ENCODE results near the gene VAV1. TPM values are rescaled to one million over a fixed set of nuclear protein-coding genes. Genes with fewer than 3 reads are reported as not detected.
A peak's percentile ranks its signal among the peaks of the same experiment; 100 is the strongest.

Gene VAV1
- total and polyA plus RNA-seq, 10 of the 15 experiments (the other 5 are each of a cell fraction or from before 2014, with no cell fraction given), result 1.6 to 76.8 (median 40.7) TPM

DNA sequence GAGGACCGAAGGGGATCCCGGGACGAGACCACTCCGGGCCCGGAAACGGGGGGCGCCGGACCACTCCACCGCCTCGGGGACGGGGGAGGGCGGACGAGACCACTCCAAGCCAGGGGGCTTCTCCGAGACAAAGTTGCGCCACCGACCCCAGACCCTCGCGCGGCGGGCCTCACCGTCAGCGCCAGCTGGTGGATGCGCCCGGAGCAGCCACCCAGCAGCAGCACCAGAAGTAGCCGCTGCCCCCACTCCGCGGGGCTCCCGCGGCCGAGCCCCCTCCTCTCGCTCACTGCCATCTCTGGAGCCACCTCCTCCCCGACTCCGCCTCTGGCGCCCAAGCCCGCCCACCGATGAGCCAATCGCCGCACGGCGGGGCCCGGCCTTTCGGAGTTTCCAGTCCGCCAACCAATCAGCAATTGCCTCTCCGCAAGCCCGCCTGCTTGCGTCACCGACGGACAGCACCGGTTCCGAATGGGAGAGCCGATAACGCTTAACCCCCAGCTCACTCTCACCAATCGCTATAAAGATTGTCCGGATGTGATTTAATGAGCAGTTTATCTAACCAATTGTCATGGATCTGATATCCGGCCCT is 35.1 kb upstream of the VAV1 start, which contains the start of gene GPR108 (continued):
- no peak for TF ChIP-seq ATF3 (IDR thresholded peaks at IDR 0.05; ENCODE audit: borderline replicate concordance, extremely low read depth, low read depth, low read length)
- TF ChIP-seq, protein P1, sequence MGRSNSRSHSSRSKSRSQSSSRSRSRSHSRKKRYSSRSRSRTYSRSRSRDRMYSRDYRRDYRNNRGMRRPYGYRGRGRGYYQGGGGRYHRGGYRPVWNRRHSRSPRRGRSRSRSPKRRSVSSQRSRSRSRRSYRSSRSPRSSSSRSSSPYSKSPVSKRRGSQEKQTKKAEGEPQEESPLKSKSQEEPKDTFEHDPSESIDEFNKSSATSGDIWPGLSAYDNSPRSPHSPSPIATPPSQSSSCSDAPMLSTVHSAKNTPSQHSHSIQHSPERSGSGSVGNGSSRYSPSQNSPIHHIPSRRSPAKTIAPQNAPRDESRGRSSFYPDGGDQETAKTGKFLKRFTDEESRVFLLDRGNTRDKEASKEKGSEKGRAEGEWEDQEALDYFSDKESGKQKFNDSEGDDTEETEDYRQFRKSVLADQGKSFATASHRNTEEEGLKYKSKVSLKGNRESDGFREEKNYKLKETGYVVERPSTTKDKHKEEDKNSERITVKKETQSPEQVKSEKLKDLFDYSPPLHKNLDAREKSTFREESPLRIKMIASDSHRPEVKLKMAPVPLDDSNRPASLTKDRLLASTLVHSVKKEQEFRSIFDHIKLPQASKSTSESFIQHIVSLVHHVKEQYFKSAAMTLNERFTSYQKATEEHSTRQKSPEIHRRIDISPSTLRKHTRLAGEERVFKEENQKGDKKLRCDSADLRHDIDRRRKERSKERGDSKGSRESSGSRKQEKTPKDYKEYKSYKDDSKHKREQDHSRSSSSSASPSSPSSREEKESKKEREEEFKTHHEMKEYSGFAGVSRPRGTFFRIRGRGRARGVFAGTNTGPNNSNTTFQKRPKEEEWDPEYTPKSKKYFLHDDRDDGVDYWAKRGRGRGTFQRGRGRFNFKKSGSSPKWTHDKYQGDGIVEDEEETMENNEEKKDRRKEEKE (IDR thresholded peaks at IDR 0.05), result peak; percentile 97
- no peak for TF ChIP-seq MYB (IDR thresholded peaks at IDR 0.05; ENCODE audit: borderline replicate concordance, low read depth, low read length)
- TF ChIP-seq MEF2A (IDR thresholded peaks at IDR 0.05; ENCODE audit: insufficient read depth, low read depth, low read length), result no peak
- peak; percentile 87 for TF ChIP-seq NFYA (IDR thresholded peaks at IDR 0.05; ENCODE audit: borderline replicate concordance, low read depth, low read length)
- TF ChIP-seq CBX5 (IDR thresholded peaks at IDR 0.05; ENCODE audit: low read depth), result peak; percentile 63; the same call in 1 of the 2 replicates
- TF ChIP-seq ESRRA (IDR thresholded peaks at IDR 0.05; ENCODE audit: low read length), result no peak
- TF ChIP-seq GABPA (IDR thresholded peaks at IDR 0.05; ENCODE audit: low read depth), result peak; percentile 82
- 0 out of 3 replicates have a peak, but pooled peaks have one; percentile 11 for TF ChIP-seq POU2F2 (IDR thresholded peaks at IDR 0.05; ENCODE audit: borderline replicate concordance, low read depth, low read length)
- no peak for TF ChIP-seq ZBED1 (IDR thresholded peaks at IDR 0.05; ENCODE audit: borderline replicate concordance)
- TF ChIP-seq, protein P2, sequence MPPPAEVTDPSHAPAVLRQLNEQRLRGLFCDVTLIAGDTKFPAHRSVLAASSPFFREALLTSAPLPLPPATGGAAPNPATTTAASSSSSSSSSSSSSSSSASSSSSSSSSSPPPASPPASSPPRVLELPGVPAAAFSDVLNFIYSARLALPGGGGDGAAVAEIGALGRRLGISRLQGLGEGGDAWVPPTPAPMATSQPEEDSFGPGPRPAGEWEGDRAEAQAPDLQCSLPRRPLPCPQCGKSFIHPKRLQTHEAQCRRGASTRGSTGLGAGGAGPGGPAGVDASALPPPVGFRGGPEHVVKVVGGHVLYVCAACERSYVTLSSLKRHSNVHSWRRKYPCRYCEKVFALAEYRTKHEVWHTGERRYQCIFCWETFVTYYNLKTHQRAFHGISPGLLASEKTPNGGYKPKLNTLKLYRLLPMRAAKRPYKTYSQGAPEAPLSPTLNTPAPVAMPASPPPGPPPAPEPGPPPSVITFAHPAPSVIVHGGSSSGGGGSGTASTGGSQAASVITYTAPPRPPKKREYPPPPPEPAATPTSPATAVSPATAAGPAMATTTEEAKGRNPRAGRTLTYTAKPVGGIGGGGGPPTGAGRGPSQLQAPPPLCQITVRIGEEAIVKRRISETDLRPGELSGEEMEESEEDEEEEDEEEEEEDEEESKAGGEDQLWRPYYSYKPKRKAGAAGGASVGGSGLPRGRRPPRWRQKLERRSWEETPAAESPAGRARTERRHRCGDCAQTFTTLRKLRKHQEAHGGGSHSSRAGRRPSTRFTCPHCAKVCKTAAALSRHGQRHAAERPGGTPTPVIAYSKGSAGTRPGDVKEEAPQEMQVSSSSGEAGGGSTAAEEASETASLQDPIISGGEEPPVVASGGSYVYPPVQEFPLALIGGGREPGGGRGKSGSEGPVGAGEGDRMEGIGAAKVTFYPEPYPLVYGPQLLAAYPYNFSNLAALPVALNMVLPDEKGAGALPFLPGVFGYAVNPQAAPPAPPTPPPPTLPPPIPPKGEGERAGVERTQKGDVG (CRISPR knock-in tag; IDR thresholded peaks at IDR 0.05), result no peak
- 0 out of 2 replicates have a peak, but pooled peaks have one; percentile 33 for TF ChIP-seq ASH2L (IDR thresholded peaks at IDR 0.05; ENCODE audit: borderline replicate concordance, low read depth)
- TF ChIP-seq STAT3 (IDR thresholded peaks at IDR 0.05; ENCODE audit: low read depth, low read length), result no peak
- TF ChIP-seq, protein P3, sequence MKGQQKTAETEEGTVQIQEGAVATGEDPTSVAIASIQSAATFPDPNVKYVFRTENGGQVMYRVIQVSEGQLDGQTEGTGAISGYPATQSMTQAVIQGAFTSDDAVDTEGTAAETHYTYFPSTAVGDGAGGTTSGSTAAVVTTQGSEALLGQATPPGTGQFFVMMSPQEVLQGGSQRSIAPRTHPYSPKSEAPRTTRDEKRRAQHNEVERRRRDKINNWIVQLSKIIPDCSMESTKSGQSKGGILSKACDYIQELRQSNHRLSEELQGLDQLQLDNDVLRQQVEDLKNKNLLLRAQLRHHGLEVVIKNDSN (IDR thresholded peaks at IDR 0.05; ENCODE audit: borderline replicate concordance, extremely low read length, insufficient read depth, low read depth, low read length), result no peak
- TF ChIP-seq POLR2A (IDR thresholded peaks at IDR 0.05; ENCODE audit: low read depth, low read length), result peak; percentile 66
- peak; percentile 99 for TF ChIP-seq IRF3 (IDR thresholded peaks at IDR 0.05)
- no peak for TF ChIP-seq EP300 (IDR thresholded peaks at IDR 0.05; ENCODE audit: borderline replicate concordance in 1 of 2, control insufficient read depth in 1 of 2, low read depth in 2 of 2, low read length in 2 of 2)
- TF ChIP-seq CBX3 (IDR thresholded peaks at IDR 0.05; ENCODE audit: borderline replicate concordance, low read depth), result no peak
- no peak for TF ChIP-seq HDAC2 (IDR thresholded peaks at IDR 0.05)
- peak; percentile 89 for TF ChIP-seq RELA (IDR thresholded peaks at IDR 0.05; ENCODE audit: borderline replicate concordance, partially characterized antibody)

Data from GM12878 (cell line).